Measurements from ENCODE around the gene EFNA5.

EFNA5 gene

GRCh38 chr5:107398703-107399102 is 272.0 kb downstream of the EFNA5 start:
- peaks cover 71% of the 10 kb centered on the region for H3K4me1 ChIP-seq (ENCODE audit: insufficient read depth, low read length, severe bottlenecking)
- no peak overlapping the region for H3K4me2 ChIP-seq (ENCODE audit: low read length)
- no peak overlapping the region for H3K9ac ChIP-seq (ENCODE audit: low read length)
- H2AFZ ChIP-seq (ENCODE audit: low read length): no peak overlapping the region
- TF ChIP-seq EZH2 (IDR thresholded peaks at IDR 0.05; ENCODE audit: borderline replicate concordance, low read length): no peak
- TF ChIP-seq, protein P1, sequence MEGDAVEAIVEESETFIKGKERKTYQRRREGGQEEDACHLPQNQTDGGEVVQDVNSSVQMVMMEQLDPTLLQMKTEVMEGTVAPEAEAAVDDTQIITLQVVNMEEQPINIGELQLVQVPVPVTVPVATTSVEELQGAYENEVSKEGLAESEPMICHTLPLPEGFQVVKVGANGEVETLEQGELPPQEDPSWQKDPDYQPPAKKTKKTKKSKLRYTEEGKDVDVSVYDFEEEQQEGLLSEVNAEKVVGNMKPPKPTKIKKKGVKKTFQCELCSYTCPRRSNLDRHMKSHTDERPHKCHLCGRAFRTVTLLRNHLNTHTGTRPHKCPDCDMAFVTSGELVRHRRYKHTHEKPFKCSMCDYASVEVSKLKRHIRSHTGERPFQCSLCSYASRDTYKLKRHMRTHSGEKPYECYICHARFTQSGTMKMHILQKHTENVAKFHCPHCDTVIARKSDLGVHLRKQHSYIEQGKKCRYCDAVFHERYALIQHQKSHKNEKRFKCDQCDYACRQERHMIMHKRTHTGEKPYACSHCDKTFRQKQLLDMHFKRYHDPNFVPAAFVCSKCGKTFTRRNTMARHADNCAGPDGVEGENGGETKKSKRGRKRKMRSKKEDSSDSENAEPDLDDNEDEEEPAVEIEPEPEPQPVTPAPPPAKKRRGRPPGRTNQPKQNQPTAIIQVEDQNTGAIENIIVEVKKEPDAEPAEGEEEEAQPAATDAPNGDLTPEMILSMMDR (IDR thresholded peaks at IDR 0.05; ENCODE audit: low read length): no peak
- H3K27ac ChIP-seq (ENCODE audit: low read depth, low read length, poor library complexity, severe bottlenecking): no peak overlapping the region
- no peaks in the 10 kb centered on the region for H4K20me1 ChIP-seq (ENCODE audit: insufficient read depth, low read length)
- no peak overlapping the region for H3K4me3 ChIP-seq (ENCODE audit: low read depth, low read length, poor library complexity, severe bottlenecking)
- no peaks in the 10 kb centered on the region for H3K9me3 ChIP-seq (ENCODE audit: low read length)
- H3K79me2 ChIP-seq (ENCODE audit: insufficient read depth, low read length): no peaks in the 10 kb centered on the region
- no peaks in the 10 kb centered on the region for H3K27me3 ChIP-seq (ENCODE audit: insufficient read depth, low read length)
- H3F3A ChIP-seq (ENCODE audit: insufficient read depth, low read length): no peaks in the 10 kb centered on the region
- H3K36me3 ChIP-seq (ENCODE audit: insufficient read depth, low read length): no peaks in the 10 kb centered on the region
- H3K9me2 ChIP-seq (ENCODE audit: low read depth, low read length): no peaks in the 10 kb centered on the region

DNA sequence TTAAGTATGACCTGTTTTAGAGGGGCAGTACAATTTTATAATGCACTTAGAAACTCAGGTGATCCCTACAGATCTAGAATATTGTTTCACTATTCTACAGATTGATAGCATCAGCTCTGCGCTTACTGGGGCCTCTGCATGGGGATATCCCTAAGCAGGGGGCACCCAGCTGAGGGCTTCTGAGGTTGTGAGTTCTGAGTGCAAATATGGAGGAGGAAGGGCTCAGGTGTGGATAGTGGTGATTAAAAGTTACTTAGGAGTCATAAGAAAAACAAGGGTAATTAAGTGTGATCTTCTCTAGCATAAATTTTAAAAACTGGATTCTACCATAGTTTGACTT is 274.4 kb downstream of the EFNA5 start:
- Histone ChIP-seq H3K4me3 (ENCODE audit: low read depth, low read length, poor library complexity, severe bottlenecking) (no peak overlapping the region), H3K9ac (ENCODE audit: low read length) (peak overlapping the region; percentile 16; the same call in 1 of the 2 replicates), H3K4me1 (ENCODE audit: insufficient read depth, low read length, severe bottlenecking) (peaks cover 63% of the 10 kb centered on the region), H3K79me2 (ENCODE audit: insufficient read depth, low read length) (no peaks in the 10 kb centered on the region), H3K9me3 (ENCODE audit: low read length) (no peaks in the 10 kb centered on the region), H3K27ac (ENCODE audit: low read depth, low read length, poor library complexity, severe bottlenecking) (peak overlapping the region; percentile 69), H3K4me2 (ENCODE audit: low read length) (peak overlapping the region; percentile 25; the same call in 1 of the 2 replicates), H2AFZ (ENCODE audit: low read length) (no peak overlapping the region), H3K27me3 (ENCODE audit: insufficient read depth, low read length) (no peaks in the 10 kb centered on the region), H4K20me1 (ENCODE audit: insufficient read depth, low read length) (no peaks in the 10 kb centered on the region), H3F3A (ENCODE audit: insufficient read depth, low read length) (no peaks in the 10 kb centered on the region), H3K36me3 (ENCODE audit: insufficient read depth, low read length) (peaks cover 8% of the 10 kb centered on the region; the same call in 1 of the 2 replicates), H3K9me2 (ENCODE audit: low read depth, low read length) (no peaks in the 10 kb centered on the region)
- no peak for TF ChIP-seq EZH2 (IDR thresholded peaks at IDR 0.05; ENCODE audit: borderline replicate concordance, low read length)
- TF ChIP-seq, protein P1 (IDR thresholded peaks at IDR 0.05; ENCODE audit: low read length): no peak

DNA sequence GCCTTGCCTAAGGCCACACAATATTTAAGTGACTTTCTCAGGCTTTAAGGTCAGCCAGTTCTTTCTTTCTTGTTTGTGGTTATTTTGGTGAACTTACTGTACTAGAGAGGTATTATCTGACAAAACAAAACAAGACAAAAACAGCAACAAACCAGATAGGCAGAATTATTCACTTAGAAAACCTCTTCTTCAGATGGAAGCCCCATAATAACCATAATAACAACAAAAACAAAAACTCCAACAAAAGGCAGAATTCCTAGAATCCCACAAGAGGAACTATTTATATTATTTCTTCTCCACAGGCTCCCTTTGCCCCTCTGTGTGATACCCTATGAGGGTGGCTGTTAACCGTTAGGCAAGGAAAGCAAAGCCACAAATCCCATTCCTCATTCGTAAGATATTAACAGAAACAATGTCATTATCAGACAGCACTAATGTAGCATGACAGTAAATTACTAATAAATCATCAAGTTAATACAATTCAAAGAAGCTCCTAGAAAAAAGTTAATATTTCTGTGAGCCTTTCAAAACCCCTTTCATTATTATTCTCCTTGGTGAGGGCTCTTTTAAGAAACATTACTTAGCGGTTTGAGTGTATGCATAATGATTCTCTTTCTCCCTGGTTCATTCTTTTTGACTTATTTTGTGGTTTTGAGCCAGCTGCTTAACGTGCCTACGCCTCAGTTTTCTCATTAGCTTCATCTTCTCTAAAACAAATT is 274.9 kb downstream of the EFNA5 start:
- Histone ChIP-seq H3K4me3 (ENCODE audit: low read depth, low read length, poor library complexity, severe bottlenecking) (no peak overlapping the region), H4K20me1 (ENCODE audit: insufficient read depth, low read length) (no peaks in the 10 kb centered on the region), H3K79me2 (ENCODE audit: insufficient read depth, low read length) (no peaks in the 10 kb centered on the region), H3F3A (ENCODE audit: insufficient read depth, low read length) (no peaks in the 10 kb centered on the region), H3K4me1 (ENCODE audit: insufficient read depth, low read length, severe bottlenecking) (peaks cover 60% of the 10 kb centered on the region), H3K27me3 (ENCODE audit: insufficient read depth, low read length) (no peaks in the 10 kb centered on the region), H2AFZ (ENCODE audit: low read length) (no peak overlapping the region), H3K9me3 (ENCODE audit: low read length) (no peaks in the 10 kb centered on the region), H3K9ac (ENCODE audit: low read length) (peak overlapping the region; percentile 16), H3K36me3 (ENCODE audit: insufficient read depth, low read length) (peaks cover 8% of the 10 kb centered on the region; the same call in 1 of the 2 replicates), H3K9me2 (ENCODE audit: low read depth, low read length) (no peaks in the 10 kb centered on the region), H3K27ac (ENCODE audit: low read depth, low read length, poor library complexity, severe bottlenecking) (peak overlapping the region; percentile 69), H3K4me2 (ENCODE audit: low read length) (peak overlapping the region; percentile 25)
- TF ChIP-seq EZH2 (IDR thresholded peaks at IDR 0.05; ENCODE audit: borderline replicate concordance, low read length): no peak
- TF ChIP-seq, protein P1 (IDR thresholded peaks at IDR 0.05; ENCODE audit: low read length): no peak

All from OCI-LY1 (cell line).